Esophagus muscularis mucosa (tissue), 3 donors: ENCODE data around the gene LGALS9B.
"Not testable (repeated sequence)": the region's sequence is repeated elsewhere in the genome, so short reads cannot be mapped to it uniquely, and the experiment has no call there.

Source experiments
- CTCF ChIP-seq, 3 experiments: fragments of 200-600 bp in 2 of 3; fragments of 450-650 bp in 1 of 3; sonication (generic) in 2 of 3; IDR thresholded peaks; one replicate each; pipeline ENCODE4 v1.5.1; 2017 to 2019; ENCODE audit warnings: antibody characterized with exemption in 3 of 3, mild to moderate bottlenecking in 2 of 3, moderate library complexity in 1 of 3
- EP300 ChIP-seq: sonication (generic); formaldehyde crosslinking; IDR thresholded peaks from one replicate; pipeline ENCODE4 v1.6.1; 2017; ENCODE audit warnings: antibody characterized with exemption

- not testable (repeated sequence) for TF ChIP-seq CTCF (IDR thresholded peaks at IDR 0.05); EP300
These were observed 19.6 kb downstream of the LGALS9B start for GRCh38 chr17:20447534-20448321.
